Erythroblast (primary cell): ENCODE results near the gene MRPL50.

Experiments used
- GATA1 ChIP-seq: IDR thresholded peaks from 2 replicates; pipeline ENCODE4 v1.6.1; 2011; ENCODE audit warnings: low read depth, mild to moderate bottlenecking, control low read depth, low read length, moderate library complexity
- POLR2A ChIP-seq: IDR thresholded peaks from 2 replicates; pipeline ENCODE4 v1.6.1; 2011; ENCODE audit warnings: mild to moderate bottlenecking, low read length

- TF ChIP-seq POLR2A = no peak
- TF ChIP-seq GATA1 = no peak
Observed at GRCh38 chr9:101381118-101381517, 17.3 kb downstream of the MRPL50 start.
